Measurements from ENCODE around the gene KRTAP19-3.

DNA sequence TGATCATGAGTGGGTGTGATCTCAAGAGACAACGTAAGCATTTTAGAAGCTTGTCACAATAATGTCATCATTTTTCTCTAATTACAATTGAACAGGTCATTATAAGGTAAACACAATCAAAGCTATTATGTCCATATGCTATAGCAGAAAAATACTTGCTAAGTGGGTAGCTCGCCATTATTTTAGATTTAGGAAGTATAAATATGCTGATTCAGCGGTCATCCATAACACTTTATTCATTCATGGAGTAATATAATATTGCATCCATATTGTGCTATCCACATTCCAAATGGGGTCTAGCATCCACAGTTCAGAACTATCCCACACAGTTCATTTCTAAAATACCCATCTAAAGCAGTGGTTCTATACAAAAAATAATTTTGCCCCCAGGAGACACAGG lies 43.3 kb downstream of the KRTAP19-3 start:
- TF ChIP-seq, protein P1, sequence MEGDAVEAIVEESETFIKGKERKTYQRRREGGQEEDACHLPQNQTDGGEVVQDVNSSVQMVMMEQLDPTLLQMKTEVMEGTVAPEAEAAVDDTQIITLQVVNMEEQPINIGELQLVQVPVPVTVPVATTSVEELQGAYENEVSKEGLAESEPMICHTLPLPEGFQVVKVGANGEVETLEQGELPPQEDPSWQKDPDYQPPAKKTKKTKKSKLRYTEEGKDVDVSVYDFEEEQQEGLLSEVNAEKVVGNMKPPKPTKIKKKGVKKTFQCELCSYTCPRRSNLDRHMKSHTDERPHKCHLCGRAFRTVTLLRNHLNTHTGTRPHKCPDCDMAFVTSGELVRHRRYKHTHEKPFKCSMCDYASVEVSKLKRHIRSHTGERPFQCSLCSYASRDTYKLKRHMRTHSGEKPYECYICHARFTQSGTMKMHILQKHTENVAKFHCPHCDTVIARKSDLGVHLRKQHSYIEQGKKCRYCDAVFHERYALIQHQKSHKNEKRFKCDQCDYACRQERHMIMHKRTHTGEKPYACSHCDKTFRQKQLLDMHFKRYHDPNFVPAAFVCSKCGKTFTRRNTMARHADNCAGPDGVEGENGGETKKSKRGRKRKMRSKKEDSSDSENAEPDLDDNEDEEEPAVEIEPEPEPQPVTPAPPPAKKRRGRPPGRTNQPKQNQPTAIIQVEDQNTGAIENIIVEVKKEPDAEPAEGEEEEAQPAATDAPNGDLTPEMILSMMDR (IDR thresholded peaks at IDR 0.05), result no peak
- TF ChIP-seq ZFX (IDR thresholded peaks at IDR 0.05; ENCODE audit: borderline replicate concordance), result no peak
